HAP-1 (cell line): ENCODE results near the gene MIDN.

ENCODE experiments used
- DNase-seq, 2 experiments: peaks; one replicate each; pipeline ENCODE4 v3.0.0-alpha.2; 2016 to 2020; ENCODE audit warnings: low spot score in 2 of 2
- H3K27me3 ChIP-seq: fragments of 250-450 bp; sonication (Bioruptor Pico); 2 replicates; pipeline ENCODE4 v1.5.1; 2020; ENCODE audit warnings: low read depth, mild to moderate bottlenecking, moderate library complexity
- H3K36me3 ChIP-seq: fragments of 250-450 bp; sonication (Bioruptor Pico); replicated peaks from 2 replicates; pipeline ENCODE4 v1.5.1; 2020; ENCODE audit warnings: mild to moderate bottlenecking
- H3K4me1 ChIP-seq: fragments of 250-450 bp; sonication (Bioruptor Pico); 2 replicates; pipeline ENCODE4 v1.5.1; 2020; ENCODE audit warnings: mild to moderate bottlenecking
- H3K4me3 ChIP-seq: fragments of 250-450 bp; sonication (Bioruptor Pico); 2 replicates; pipeline ENCODE4 v1.5.1; 2020; ENCODE audit warnings: mild to moderate bottlenecking, moderate library complexity
- H3K9me3 ChIP-seq: fragments of 250-450 bp; sonication (Bioruptor Pico); 2 replicates; pipeline ENCODE4 v1.5.1; 2020; ENCODE audit warnings: mild to moderate bottlenecking, moderate library complexity
- in situ Hi-C: fragments of 300-500 bp; cut with MboI; formaldehyde crosslinking; loops from 3 replicates; pipeline ENCODE4 v1.14.3; 2020; ENCODE audit warnings: low sequenced_read_pairs, inconsistent platforms, mixed read lengths

MIDN gene

DNA sequence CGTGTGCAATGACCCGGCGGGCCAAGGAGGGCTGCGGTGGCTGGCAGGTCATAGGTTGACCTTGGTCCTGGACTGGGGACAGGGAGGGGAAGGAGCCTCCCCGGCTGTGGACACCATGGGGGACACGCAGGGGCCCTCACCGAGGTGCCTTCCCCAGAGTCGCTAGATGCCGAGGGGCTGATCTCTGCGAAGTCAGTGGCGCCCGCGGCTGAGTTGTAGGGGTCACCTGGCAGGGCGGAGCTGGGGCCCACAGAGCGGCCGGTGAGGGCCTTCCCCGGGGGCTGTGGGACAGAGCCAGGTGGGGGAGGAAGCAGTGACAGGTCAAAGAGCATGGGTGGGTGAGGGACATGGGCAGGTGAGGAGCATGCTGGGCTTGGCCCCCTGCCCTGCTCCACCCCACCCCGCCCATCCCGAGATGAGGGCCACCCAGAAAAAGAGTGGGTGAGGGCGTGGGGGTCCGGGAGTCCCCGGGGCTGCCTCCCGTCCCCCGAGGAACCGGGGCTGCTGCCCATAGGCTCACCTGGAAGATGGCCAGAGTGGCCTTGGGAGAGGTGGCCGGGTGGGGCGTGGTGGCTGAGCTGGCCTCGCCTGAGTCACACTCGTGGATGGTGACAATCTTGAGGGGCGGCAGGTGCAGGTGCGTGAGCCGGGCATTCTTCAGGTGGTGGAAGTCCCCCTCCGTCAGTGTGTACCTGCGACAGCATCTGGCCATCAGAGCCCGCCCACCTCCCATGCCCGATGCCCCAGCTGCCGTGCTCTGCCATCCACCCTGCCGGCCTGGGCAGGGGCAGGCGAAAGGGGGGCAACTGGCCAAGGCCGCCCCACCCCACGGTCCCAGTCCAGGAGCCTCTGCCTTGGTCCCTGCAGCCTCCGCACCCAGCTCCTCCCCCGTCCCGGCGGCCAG is 14.1 kb upstream of the MIDN start:
- no peaks in the 10 kb centered on the region for H3K9me3 ChIP-seq
- H3K27me3 ChIP-seq: no peaks in the 10 kb centered on the region
- in situ Hi-C loops: no loop called here
- H3K36me3 ChIP-seq: peaks cover 28% of the 10 kb centered on the region
- no peak for DNase-seq
- H3K4me3 ChIP-seq: no peak overlapping the region
- H3K4me1 ChIP-seq: no peaks in the 10 kb centered on the region

DNA sequence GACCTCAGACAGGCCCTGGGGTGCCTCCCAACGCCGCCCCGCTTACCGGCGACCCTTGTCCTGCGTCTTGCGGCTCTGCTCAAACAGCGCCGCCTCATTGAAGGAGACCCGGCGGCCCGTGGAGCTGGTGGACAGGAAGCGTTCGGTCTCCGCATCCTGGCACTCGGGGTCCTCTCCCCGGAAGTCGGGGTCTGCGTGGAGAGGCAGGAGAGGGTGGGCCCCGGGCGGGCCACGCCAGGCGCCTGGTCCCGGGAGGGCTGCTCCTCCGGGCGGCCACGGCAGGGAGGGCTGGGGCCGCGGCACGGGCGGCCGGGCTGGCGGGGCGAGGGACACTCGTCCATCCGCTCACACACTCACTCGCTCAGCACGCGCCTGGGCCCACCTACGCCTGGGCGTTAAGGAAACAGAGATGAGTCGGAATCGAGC is 13.4 kb upstream of the MIDN start:
- Histone ChIP-seq H3K4me3 (no peak overlapping the region), H3K9me3 (no peaks in the 10 kb centered on the region), H3K27me3 (no peaks in the 10 kb centered on the region), H3K4me1 (peaks cover 3% of the 10 kb centered on the region; the same call in 1 of the 2 replicates), H3K36me3 (peaks cover 28% of the 10 kb centered on the region)
- in situ Hi-C loops: no loop called here
- DNase-seq: no peak

DNA sequence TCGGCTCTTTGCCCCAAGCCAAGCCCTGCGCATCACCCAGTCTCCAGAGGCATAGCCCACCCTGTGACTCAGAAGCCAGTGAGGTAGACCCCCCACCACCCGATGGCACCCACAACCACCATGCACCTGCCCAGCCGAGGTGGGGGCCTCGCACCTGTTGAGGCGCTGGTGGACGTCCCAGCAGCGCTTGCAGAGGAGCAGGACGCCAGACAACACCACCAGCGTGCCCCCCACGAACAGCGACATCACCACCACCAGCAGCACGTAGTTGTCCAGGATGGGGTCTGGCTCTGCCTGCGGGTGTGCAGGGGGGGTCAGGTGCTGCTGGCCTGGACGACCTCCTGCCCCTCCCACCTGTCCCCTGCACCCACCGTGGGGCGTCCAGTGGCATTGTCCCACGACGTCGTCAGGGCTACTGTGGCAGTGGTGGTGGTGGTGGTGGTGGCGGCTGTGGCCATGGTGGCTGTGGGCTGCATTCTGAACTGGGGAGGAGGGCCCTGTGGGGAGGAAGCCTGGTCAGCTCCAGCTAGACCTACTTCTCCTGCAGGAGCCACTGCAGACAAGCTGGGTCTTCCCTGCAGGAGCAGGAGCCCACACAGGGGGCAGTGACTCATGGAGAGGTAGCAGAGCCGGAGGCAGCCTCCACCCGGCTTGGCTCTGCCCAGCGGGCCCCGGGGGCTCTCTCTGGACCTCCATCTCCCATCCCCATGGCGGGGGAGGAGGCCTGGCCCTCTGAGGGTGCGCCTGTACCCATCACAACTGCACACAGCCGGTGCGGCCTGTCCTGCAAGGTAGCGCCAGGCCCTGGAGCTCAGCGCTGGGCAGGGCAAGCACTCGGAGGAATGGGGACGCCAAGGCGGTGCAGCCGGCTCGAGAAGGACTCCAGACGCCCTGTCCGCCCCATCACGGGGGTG is 12.5 kb upstream of the MIDN start:
- Histone ChIP-seq H3K27me3 (no peaks in the 10 kb centered on the region), H3K4me1 (peaks cover 5% of the 10 kb centered on the region), H3K9me3 (no peaks in the 10 kb centered on the region), H3K36me3 (peaks cover 23% of the 10 kb centered on the region), H3K4me3 (peak overlapping the region; percentile 72)
- no peak for DNase-seq
- in situ Hi-C loops: no loop called here

DNA sequence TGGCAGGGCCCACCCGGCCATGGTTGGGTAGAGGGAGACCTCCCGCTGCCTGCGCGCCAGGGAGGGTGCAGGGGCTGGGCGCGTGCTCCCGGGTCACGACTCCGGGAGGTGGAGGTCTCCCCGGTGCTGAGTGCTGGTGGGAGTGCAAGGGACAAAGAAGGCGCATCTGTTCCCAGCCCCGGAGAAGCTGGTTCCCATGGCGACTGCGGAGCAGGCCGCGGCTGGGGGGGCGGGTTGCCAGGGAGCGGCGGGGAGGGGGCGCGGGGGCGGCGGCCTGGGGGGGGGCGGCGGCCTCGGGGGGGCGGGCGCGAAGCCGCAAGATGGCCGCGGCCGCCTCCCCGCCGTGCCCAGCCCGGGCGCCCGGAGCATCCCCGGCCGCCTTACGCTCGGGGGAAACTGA is 11.8 kb upstream of the MIDN start:
- H3K27me3 ChIP-seq: no peaks in the 10 kb centered on the region
- in situ Hi-C loops: no loop called here
- peaks cover 21% of the 10 kb centered on the region for H3K36me3 ChIP-seq
- H3K9me3 ChIP-seq: no peaks in the 10 kb centered on the region
- peaks cover 11% of the 10 kb centered on the region for H3K4me1 ChIP-seq
- DNase-seq: peak in 1 of 2 experiments; percentile 65
- peak overlapping the region; percentile 72 for H3K4me3 ChIP-seq

DNA sequence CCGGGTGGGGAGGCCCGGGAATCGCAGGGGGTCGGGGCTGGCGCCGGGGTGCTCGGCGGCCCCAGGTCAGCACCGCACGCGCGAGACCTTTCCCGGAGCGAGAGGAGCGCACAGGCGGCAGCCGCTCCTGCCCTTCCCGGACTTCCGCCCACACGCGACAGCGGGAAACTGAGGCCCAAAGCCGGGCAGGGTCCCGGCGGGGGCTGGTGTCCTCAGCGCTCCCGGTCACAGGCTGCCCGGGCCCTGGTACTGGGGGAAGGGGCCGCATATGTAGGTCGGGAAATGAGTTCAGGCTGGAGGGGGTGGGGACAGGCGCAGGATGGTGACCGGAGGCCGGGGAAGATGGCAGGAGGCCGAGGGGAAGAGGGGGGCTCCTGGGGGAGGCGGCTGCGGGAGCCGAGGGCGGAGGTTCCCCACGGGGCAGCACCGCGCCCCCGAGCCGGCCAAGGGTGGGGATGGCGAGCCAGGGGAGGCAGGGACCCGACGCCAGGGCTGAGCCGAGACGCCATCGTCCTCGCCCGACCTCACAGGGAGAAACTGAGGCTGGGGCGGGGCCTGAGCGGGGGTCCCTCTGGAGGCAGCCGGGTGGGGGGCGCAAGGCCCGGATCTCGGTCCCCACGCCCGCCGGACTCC is 11.2 kb upstream of the MIDN start:
- peak overlapping the region; percentile 72 for H3K4me3 ChIP-seq
- peaks cover 21% of the 10 kb centered on the region for H3K36me3 ChIP-seq
- H3K4me1 ChIP-seq: peaks cover 11% of the 10 kb centered on the region
- H3K9me3 ChIP-seq: no peaks in the 10 kb centered on the region
- no peak for DNase-seq
- no peaks in the 10 kb centered on the region for H3K27me3 ChIP-seq
- in situ Hi-C loops: no loop called here

DNA sequence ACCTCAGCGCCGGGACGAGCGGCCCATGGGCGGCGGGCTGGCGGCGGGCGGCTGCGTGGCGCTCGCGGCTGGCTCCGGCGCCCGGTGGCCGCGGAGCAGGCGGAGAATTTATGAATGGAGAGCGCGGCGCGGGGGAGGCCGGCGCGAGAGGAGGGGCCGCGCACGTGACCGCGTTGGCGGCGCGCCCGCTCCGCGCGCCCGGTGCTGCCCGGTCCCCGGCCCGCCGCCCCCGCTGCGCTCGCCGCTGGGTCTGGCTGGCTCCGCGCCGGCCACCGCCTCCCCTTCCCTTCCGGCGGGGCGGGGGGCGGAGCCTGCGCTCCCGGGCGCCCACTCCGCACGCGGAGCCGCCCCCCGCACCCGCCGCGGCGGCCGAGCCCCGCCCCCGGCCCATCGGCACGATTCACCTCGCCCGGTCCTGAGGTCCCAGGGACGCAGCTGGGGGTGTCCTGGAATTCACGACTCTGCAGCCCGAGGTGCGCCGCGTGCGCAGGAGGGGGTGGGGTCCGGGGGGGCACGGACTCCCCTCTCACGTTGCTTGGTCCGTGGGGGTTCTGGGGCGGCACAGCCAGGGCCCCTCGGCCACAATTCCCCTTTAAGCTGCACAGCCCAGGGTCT is 10.5 kb upstream of the MIDN start, which contains the start of gene CBARP:
Gene CBARP (minus strand): TSS at position 252 of the 615 bp plus-strand sequence. CDS start 1,905 bp downstream, outside the sequence.
- Histone ChIP-seq H3K9me3 (no peaks in the 10 kb centered on the region), H3K36me3 (peaks cover 22% of the 10 kb centered on the region), H3K27me3 (no peaks in the 10 kb centered on the region), H3K4me3 (peak within 1 kb of the TSS; percentile 72), H3K4me1 (peaks cover 16% of the 10 kb centered on the region)
- peak; percentile 46 to 79 for DNase-seq
- in situ Hi-C loops: no loop called here

DNA sequence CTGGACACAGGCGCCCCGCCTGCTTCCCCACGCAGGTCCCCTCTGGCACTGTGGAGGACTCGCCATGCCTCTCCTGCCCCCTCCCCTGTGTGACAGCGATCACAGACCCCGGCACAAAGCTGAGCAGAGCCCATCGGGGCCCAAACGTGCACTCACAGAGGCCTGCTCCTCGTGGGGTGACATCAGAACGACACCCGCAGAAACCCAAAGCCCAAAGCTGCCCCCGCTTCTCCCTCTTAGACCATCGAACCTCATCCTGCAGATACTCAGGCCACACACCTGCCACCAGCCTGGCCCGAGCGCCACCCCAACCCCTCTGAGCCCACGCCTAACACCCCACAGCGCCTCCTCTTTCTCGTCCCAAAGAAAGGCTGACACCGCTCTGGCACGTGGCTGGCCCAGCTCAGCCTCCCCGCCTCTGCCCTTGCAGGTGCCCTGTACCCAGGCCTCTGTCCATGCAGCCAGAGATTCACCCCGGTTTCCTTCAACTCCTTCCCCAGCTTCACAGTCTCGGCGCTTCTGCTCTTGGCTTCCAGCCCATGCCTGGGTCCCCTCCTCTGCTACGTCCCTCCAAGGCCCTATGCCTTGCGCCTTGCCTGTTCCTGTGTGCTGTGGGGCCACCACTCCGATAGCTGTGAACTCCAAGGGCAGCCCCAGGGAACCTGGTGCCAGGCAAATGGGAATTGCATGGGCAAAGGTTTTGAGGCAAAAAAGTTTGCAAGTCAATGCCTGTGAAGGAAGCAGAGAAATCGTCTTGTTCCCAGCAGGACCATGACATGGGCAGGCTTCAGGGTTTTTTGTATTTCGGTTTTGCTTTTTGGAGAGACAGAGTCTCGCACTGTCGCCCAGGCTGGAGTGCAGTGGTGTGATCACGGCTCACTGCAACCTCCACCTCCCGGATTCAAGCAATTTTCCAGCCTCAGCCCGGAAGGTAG is 9.7 kb upstream of the MIDN start:
- peaks cover 16% of the 10 kb centered on the region for H3K4me1 ChIP-seq
- H3K27me3 ChIP-seq: no peaks in the 10 kb centered on the region
- H3K36me3 ChIP-seq: peaks cover 16% of the 10 kb centered on the region
- DNase-seq: no peak
- H3K4me3 ChIP-seq: peak overlapping the region; percentile 35
- H3K9me3 ChIP-seq: no peaks in the 10 kb centered on the region
- in situ Hi-C loops: no loop called here

DNA sequence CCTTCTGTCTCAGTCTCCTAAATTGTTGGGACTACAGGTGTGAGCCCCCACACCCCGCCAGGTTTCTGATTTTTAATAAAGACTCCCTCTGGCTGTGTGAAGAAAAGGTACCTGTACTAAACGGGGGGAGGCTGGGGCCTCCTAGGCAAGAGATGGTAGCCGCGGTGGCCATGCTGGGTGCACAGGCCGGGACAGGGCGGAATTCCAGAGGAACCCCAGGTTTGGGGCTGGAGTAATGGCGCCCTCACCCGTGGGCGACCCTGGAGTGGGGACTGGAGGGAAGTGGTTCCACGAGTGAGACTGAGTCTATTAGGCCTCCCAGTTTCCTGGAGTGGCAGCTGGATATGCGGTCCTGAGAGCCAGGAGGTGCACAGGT is 9.0 kb upstream of the MIDN start:
- Histone ChIP-seq H3K36me3 (peaks cover 16% of the 10 kb centered on the region), H3K27me3 (no peaks in the 10 kb centered on the region), H3K4me3 (peak overlapping the region; percentile 33), H3K9me3 (no peaks in the 10 kb centered on the region), H3K4me1 (peaks cover 22% of the 10 kb centered on the region)
- DNase-seq: no peak
- in situ Hi-C loops: no loop called here

DNA sequence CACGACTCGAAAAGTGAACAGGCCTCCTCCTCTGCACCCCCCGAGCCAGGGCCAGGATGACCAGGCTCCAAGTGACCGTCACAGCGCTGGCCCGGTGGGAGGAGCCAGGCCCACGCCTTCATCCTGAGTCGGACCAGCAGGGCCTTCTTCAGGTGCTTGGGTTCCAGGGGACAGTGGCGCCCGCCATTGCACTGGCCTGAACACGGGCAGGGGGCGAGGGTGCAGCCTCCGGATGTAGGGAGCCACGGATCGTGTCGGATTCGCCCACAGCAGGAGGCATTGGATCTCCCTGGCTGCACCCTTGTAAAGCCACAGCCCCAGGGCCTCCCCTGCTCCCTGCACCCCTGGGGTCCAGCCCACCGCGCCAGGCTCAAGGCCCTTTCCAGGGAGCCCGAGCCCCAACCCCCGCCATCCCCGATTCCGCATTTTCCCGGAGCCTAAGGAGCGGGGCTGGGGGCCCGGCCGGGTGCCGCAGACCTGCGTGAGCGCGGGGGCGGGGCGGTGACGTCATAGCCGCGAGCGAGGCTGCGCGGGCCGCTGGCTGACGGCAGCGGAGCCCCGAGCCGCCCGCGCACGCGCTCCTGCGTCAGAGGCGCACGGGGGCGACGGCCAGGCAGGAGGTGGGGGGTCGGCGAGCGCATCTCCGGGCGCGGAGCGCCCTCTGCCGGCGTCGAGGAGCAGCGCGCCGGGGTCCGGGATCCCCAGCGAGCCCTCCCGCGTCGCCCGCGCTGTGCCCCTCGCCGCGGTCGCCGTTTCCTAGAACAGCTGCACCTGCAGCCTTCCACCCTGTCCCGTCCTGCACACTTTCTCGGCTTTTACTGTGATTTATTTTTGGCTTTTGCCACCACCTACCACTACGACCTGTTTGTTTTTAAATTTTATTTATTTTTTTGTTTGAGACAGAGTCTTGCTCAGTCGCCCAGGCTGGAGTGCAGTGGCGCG is 8.3 kb upstream of the MIDN start:
- H3K27me3 ChIP-seq: no peaks in the 10 kb centered on the region
- peaks cover 27% of the 10 kb centered on the region for H3K4me1 ChIP-seq
- in situ Hi-C loops: loop anchor here (10.0 kb wide), 1 partner anchor 315 kb away; the partner anchor contains the start of gene ARID3A
- H3K36me3 ChIP-seq: peaks cover 23% of the 10 kb centered on the region
- DNase-seq: peak; percentile 84 to 93
- peak overlapping the region; percentile 56 for H3K4me3 ChIP-seq
- H3K9me3 ChIP-seq: no peaks in the 10 kb centered on the region

DNA sequence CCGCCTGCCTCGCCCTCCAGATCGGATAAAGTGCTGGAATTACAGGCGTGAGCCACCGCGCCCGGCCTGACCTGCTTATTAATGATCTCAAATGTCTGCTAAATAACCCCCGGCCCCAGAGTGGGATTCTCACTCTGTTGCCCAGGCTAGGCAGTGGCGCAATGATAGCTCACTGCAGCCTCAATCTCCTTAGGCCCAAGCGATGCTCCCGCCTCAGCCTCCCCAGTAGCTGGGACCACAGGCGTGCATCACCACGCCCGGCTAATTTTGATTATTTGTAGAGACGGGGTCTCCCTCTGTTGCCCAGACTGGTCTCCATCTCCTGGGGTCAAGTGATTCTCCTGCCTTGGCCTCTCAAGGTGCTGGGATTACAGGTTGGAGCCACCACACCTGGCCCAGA is 7.5 kb upstream of the MIDN start:
- no peak for DNase-seq
- in situ Hi-C loops: loop anchor here (10.0 kb wide), 1 partner anchor 316 kb away; the partner anchor contains the start of gene ARID3A
- Histone ChIP-seq H3K36me3 (peaks cover 21% of the 10 kb centered on the region), H3K9me3 (no peaks in the 10 kb centered on the region), H3K4me3 (peak overlapping the region; percentile 56), H3K4me1 (peaks cover 27% of the 10 kb centered on the region), H3K27me3 (no peaks in the 10 kb centered on the region)

DNA sequence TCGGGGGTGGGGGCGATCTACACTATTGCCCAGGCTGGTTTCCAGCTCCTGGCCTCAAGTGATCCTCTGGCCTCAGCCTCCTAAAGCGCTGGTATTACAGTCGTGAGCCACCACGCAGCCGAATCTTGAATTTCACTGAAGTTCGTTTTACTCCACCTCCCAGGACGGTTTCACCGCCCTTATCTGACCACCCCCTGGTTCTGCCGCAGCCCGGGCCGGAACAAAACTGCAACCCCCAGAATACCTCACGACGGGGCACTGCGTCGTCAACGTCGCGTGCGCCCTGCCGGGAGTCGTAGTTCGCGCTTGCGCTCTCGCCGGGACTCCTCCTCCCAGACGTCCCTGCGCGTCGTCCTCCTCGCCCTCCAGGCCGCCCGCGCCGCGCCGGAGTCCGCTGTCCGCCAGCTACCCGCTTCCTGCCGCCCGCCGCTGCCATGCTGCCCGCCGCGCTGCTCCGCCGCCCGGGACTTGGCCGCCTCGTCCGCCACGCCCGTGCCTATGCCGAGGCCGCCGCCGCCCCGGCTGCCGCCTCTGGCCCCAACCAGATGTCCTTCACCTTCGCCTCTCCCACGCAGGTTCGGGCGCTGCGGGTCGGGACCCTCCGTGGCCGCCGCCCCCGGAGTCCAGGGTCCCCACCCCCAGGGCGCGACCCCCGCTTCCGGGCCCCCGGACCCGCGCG is 6.8 kb upstream of the MIDN start, which contains the start of gene ATP5F1D:
Gene ATP5F1D (plus strand): TSS at position 335 of the 679 bp plus-strand sequence. CDS start 100 bp downstream, at position 435.
- H3K9me3 ChIP-seq: no peaks in the 10 kb centered on the region
- no peaks in the 10 kb centered on the region for H3K27me3 ChIP-seq
- H3K4me3 ChIP-seq: peak within 1 kb of the TSS; percentile 56
- peaks cover 21% of the 10 kb centered on the region for H3K36me3 ChIP-seq
- in situ Hi-C loops: loop anchor here (10.0 kb wide), 1 partner anchor 317 kb away; the partner anchor contains the start of gene ARID3A
- peak; percentile 95 for DNase-seq
- peaks cover 27% of the 10 kb centered on the region for H3K4me1 ChIP-seq
